MM.1S (cell line): ENCODE measurements around the gene MAFF.

Source experiments
- DNase-seq: peaks from one replicate; pipeline ENCODE4 v3.0.0-alpha.2; 2015
- H2AFZ ChIP-seq: fragments of 300-600 bp; sonication (generic); 2 replicates; pipeline ENCODE4 v1.6.0; 2016; ENCODE audit warnings: antibody characterized with exemption, low read length
- H3F3A ChIP-seq: fragments of 300-600 bp; sonication (generic); 2 replicates; pipeline ENCODE4 v1.6.1; 2016; ENCODE audit warnings: mild to moderate bottlenecking, antibody characterized with exemption, low read length, moderate library complexity, mixed read lengths; ENCODE audit not compliant: insufficient read depth
- H3K27ac ChIP-seq: fragments of 300-600 bp; sonication (generic); 2 replicates; pipeline ENCODE4 v1.5.1; 2016; ENCODE audit warnings: mild to moderate bottlenecking, low read length
- H3K27me3 ChIP-seq: fragments of 300-600 bp; sonication (generic); replicated peaks from 2 replicates; pipeline ENCODE4 v1.6.0; 2016; ENCODE audit warnings: low read length; ENCODE audit not compliant: insufficient read depth
- H3K36me3 ChIP-seq: fragments of 300-600 bp; sonication (generic); replicated peaks from 2 replicates; pipeline ENCODE4 v1.6.1; 2016; ENCODE audit warnings: mild to moderate bottlenecking, low read length, mixed read lengths; ENCODE audit not compliant: insufficient read depth
- H3K4me1 ChIP-seq: fragments of 300-600 bp; sonication (generic); 2 replicates; pipeline ENCODE4 v1.6.1; 2016; ENCODE audit warnings: low read length, mixed read lengths
- H3K4me2 ChIP-seq: fragments of 300-600 bp; sonication (generic); 2 replicates; pipeline ENCODE4 v1.6.0; 2016; ENCODE audit warnings: low read depth, low read length
- H3K4me3 ChIP-seq: fragments of 300-600 bp; sonication (generic); 2 replicates; pipeline ENCODE4 v1.5.1; 2016; ENCODE audit warnings: low read length, mixed read lengths
- H3K79me2 ChIP-seq: fragments of 300-600 bp; sonication (generic); 2 replicates; pipeline ENCODE4 v1.6.1; 2016; ENCODE audit warnings: mixed run types, low read length, mixed read lengths
- H3K9ac ChIP-seq: fragments of 300-600 bp; sonication (generic); 2 replicates; pipeline ENCODE4 v1.6.1; 2016; ENCODE audit warnings: low read length, mixed read lengths
- H3K9me2 ChIP-seq: fragments of 300-600 bp; sonication (generic); replicated peaks from 2 replicates; pipeline ENCODE4 v1.6.1; 2016; ENCODE audit warnings: mild to moderate bottlenecking, low read length, mixed read lengths; ENCODE audit not compliant: insufficient read depth
- H3K9me3 ChIP-seq: fragments of 300-600 bp; sonication (generic); replicated peaks from 2 replicates; pipeline ENCODE4 v1.6.1; 2016; ENCODE audit warnings: mild to moderate bottlenecking, low read length, mixed read lengths; ENCODE audit not compliant: insufficient read depth
- H4K20me1 ChIP-seq: fragments of 300-600 bp; sonication (generic); 2 replicates; pipeline ENCODE4 v1.6.1; 2016; ENCODE audit warnings: mild to moderate bottlenecking, low read length, moderate library complexity, mixed read lengths; ENCODE audit not compliant: insufficient read depth
- CTCF ChIP-seq: fragments of 300-600 bp; sonication (generic); IDR thresholded peaks from 2 replicates; pipeline ENCODE4 v1.5.1; 2016; ENCODE audit warnings: antibody characterized with exemption, low read length, mixed read lengths
- EZH2 ChIP-seq: fragments of 300-600 bp; sonication (generic); optimal IDR thresholded peaks from 2 replicates; pipeline ENCODE3; 2017; ENCODE audit warnings: low read depth, mild to moderate bottlenecking, antibody characterized with exemption, low read length, mixed read lengths
- EZH2phosphoT487 ChIP-seq: fragments of 300-600 bp; sonication (generic); IDR thresholded peaks from 2 replicates; pipeline ENCODE4 v1.6.1; 2018; ENCODE audit warnings: antibody characterized with exemption, low read length

The MAFF gene

DNA sequence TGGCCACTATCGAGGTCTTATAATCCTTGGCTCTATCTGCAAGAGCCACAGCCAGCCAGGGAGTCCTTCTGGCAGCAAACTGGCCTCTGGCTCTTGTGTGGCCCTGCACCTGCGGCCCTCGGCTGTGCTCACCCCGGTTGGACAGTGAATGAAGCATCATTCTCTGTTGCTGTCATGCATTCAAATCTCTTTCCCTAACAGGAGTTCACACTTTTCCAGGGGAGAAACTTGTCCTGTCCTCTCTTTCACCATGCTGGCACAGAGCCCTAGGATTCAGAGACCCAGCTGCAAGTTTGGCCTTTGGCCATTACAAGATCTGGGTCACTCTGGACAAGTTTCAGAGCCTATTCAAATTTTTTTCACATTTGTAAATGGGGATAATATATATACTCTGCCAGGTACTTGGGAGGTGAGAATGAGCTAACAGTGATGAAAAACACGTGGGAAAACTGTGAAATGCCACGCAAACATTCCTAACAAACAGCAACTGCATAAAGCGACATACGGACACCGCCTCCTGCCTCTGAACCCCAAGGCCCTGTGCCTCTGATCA, 36.8 kb downstream of the MAFF start:
- H3K9me2 ChIP-seq, result no peaks in the 10 kb centered on the region
- H2AFZ ChIP-seq, result no peak overlapping the region
- peaks cover 1% of the 10 kb centered on the region; the same call in 1 of the 2 replicates for H3F3A ChIP-seq
- H3K4me2 ChIP-seq, result no peak overlapping the region
- H3K9me3 ChIP-seq, result no peaks in the 10 kb centered on the region
- H3K4me1 ChIP-seq, result peaks cover 20% of the 10 kb centered on the region
- H3K9ac ChIP-seq, result no peak overlapping the region
- H3K36me3 ChIP-seq, result peaks cover 11% of the 10 kb centered on the region
- no peak overlapping the region for H3K4me3 ChIP-seq
- H4K20me1 ChIP-seq, result no peaks in the 10 kb centered on the region
- no peak for TF ChIP-seq EZH2
- no peak for TF ChIP-seq EZH2phosphoT487
- TF ChIP-seq CTCF, result no peak
- H3K27me3 ChIP-seq, result no peaks in the 10 kb centered on the region
- H3K79me2 ChIP-seq, result peaks cover 86% of the 10 kb centered on the region
- H3K27ac ChIP-seq, result no peak overlapping the region
- no peak for DNase-seq

DNA sequence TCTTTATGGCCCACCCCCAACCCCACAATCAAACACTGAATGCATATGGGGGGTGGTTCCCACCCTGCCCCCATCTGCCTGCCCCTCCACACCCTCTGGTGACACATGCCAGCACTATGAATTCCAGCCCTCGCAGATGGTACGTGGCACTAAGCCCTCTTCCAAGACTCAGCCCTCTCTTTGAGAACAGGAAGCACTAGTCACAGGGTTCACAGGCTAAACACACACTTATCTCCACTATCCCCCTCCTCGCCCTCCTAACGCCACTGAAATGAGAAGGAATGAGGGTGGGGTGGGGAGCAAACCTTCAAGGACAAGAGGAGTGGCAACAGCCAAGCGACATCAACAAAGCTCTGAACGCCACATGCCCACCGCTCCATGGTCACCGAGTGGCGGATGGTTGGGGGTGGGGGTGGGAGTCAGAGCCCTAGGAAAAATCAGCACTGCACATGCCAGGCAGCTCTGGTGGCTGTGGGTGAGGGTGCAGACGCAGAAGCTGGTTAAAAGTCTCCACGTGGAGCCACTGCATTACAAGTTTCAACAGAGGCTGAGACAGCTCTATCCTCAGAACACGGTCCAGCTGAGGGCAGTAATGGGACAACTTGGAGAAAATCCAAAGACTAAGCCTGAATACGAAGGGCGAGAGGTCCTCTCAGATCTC, 37.4 kb downstream of the MAFF start:
- no peak for DNase-seq
- H3K9me3 ChIP-seq, result no peaks in the 10 kb centered on the region
- H3K27me3 ChIP-seq, result no peaks in the 10 kb centered on the region
- H3K4me3 ChIP-seq, result no peak overlapping the region
- H2AFZ ChIP-seq, result no peak overlapping the region
- H3K79me2 ChIP-seq, result peaks cover 88% of the 10 kb centered on the region
- no peak overlapping the region for H3K4me2 ChIP-seq
- TF ChIP-seq CTCF (no peak), EZH2 (no peak), EZH2phosphoT487 (no peak)
- H3K9ac ChIP-seq, result no peak overlapping the region
- no peaks in the 10 kb centered on the region for H3K9me2 ChIP-seq
- no peaks in the 10 kb centered on the region for H4K20me1 ChIP-seq
- peaks cover 11% of the 10 kb centered on the region for H3K36me3 ChIP-seq
- H3F3A ChIP-seq, result peaks cover 6% of the 10 kb centered on the region; the same call in 1 of the 2 replicates
- no peak overlapping the region for H3K27ac ChIP-seq
- H3K4me1 ChIP-seq, result peaks cover 26% of the 10 kb centered on the region

- no peak overlapping the region for H3K4me3 ChIP-seq
- no peak for DNase-seq
- no peak overlapping the region for H3K27ac ChIP-seq
- H3F3A ChIP-seq, result peaks cover 11% of the 10 kb centered on the region
- peaks cover 5% of the 10 kb centered on the region; the same call in 1 of the 2 replicates for H3K36me3 ChIP-seq
- H3K4me2 ChIP-seq, result no peak overlapping the region
- H3K9me3 ChIP-seq, result no peaks in the 10 kb centered on the region
- TF ChIP-seq CTCF, result no peak
- TF ChIP-seq EZH2phosphoT487, result no peak
- no peak for TF ChIP-seq EZH2
- no peaks in the 10 kb centered on the region for H3K9me2 ChIP-seq
- no peaks in the 10 kb centered on the region for H3K27me3 ChIP-seq
- H4K20me1 ChIP-seq, result no peaks in the 10 kb centered on the region
- H3K4me1 ChIP-seq, result peaks cover 37% of the 10 kb centered on the region
- no peak overlapping the region for H2AFZ ChIP-seq
- no peak overlapping the region for H3K9ac ChIP-seq
- peaks cover 73% of the 10 kb centered on the region for H3K79me2 ChIP-seq
Measured at GRCh38 chr22:38240734-38241252, 39.0 kb downstream of the MAFF start.
